HL-60 (cell line): Measurements from ENCODE around the gene SCAF4.
"Not testable (repeated sequence)": the region's sequence is repeated elsewhere in the genome, so short reads cannot be mapped to it uniquely, and the experiment has no call there.

Experiments
- DNase-seq, 2 experiments: peaks; one replicate each; pipeline ENCODE4 v3.0.0-alpha.2; 2010 to 2020; ENCODE audit warnings: low read depth in 1 of 2, low spot score in 1 of 2
- H3K27ac ChIP-seq: fragments of 250-450 bp; sonication (Bioruptor Pico); replicated peaks from 2 replicates; pipeline ENCODE4 v1.5.1; 2020; ENCODE audit warnings: mild to moderate bottlenecking, moderate library complexity
- H3K27me3 ChIP-seq: fragments of 250-450 bp; sonication (Bioruptor Pico); 2 replicates; pipeline ENCODE4 v1.5.1; 2021; ENCODE audit warnings: mild to moderate bottlenecking, moderate library complexity; ENCODE audit not compliant: insufficient read depth, poor library complexity, severe bottlenecking
- H3K4me3 ChIP-seq: replicated peaks from 2 replicates; pipeline ENCODE4 v1.5.1; 2011; ENCODE audit warnings: mild to moderate bottlenecking, control low read depth, low read length; ENCODE audit not compliant: insufficient read depth
- CTCF ChIP-seq: IDR thresholded peaks from one replicate; pipeline ENCODE4 v1.5.1; 2011; ENCODE audit warnings: low read length, control low read depth, inconsistent platforms; ENCODE audit not compliant: insufficient read depth
- GABPA ChIP-seq: IDR thresholded peaks from 2 replicates; pipeline ENCODE4 v1.6.1; 2012; ENCODE audit warnings: low read depth
- POLR2AphosphoS5 ChIP-seq: IDR thresholded peaks from 2 replicates; pipeline ENCODE4 v1.6.1; 2012; ENCODE audit warnings: low read depth
- REST ChIP-seq: IDR thresholded peaks from 2 replicates; pipeline ENCODE4 v1.6.1; 2012; ENCODE audit warnings: low read depth; ENCODE audit not compliant: insufficient replicate concordance
- SPI1 ChIP-seq: IDR thresholded peaks from 2 replicates; pipeline ENCODE4 v1.6.1; 2012; ENCODE audit warnings: low read depth, mild to moderate bottlenecking, borderline replicate concordance

Gene SCAF4

GRCh38 chr21:31667132-31667531 lies 64.8 kb downstream of the SCAF4 start:
- no peak overlapping the region for H3K27ac ChIP-seq
- no peaks in the 10 kb centered on the region for H3K27me3 ChIP-seq
- no peak overlapping the region for H3K4me3 ChIP-seq
- TF ChIP-seq POLR2AphosphoS5 = no peak
- no peak for TF ChIP-seq SPI1
- no peak for TF ChIP-seq GABPA
- no peak for TF ChIP-seq REST
- TF ChIP-seq CTCF = no peak
- DNase-seq = no peak

- no peak for TF ChIP-seq GABPA
- TF ChIP-seq CTCF = no peak
- no peak for TF ChIP-seq REST
- TF ChIP-seq SPI1 = no peak
- no peak for TF ChIP-seq POLR2AphosphoS5
- Histone ChIP-seq H3K4me3 (no peak overlapping the region), H3K27ac (no peak overlapping the region), H3K27me3 (no peaks in the 10 kb centered on the region)
- DNase-seq = no peak
These were observed 65.4 kb downstream of the SCAF4 start for GRCh38 chr21:31666445-31667010.

- not testable (repeated sequence) for H3K27me3 ChIP-seq, DNase-seq, H3K4me3 ChIP-seq, H3K27ac ChIP-seq
These were observed 66.0 kb downstream of the SCAF4 start for GRCh38 chr21:31665869-31666268.

- no peak overlapping the region for H3K27ac ChIP-seq
- H3K27me3 ChIP-seq = no peaks in the 10 kb centered on the region
- H3K4me3 ChIP-seq = no peak overlapping the region
- TF ChIP-seq POLR2AphosphoS5 = no peak
- TF ChIP-seq SPI1 = no peak
- TF ChIP-seq REST = no peak
- no peak for TF ChIP-seq CTCF
- no peak for TF ChIP-seq GABPA
- DNase-seq = peak in 1 of 2 experiments; percentile 58
These were observed 66.5 kb downstream of the SCAF4 start for GRCh38 chr21:31665397-31665796.
